ENCODE measurements around the gene ANO8. TPM values are rescaled to one million over a fixed set of nuclear protein-coding genes. Genes with fewer than 3 reads are reported as not detected.

ANO8 gene
- 2.2 to 4.0 TPM (median 3.5 TPM) in 5 replicates for total RNA-seq (2022; extraction: Qiagen RNA extraction; ENCODE audit: low read depth)

GRCh38 chr19:17334414-17335409 is at the start of gene ANO8:
TSS of gene ANO8 (minus strand) at chr19:17334855. CDS start at chr19:17334670, 185 bp downstream.

GRCh38 chr19:17376935-17377600 is 42.4 kb upstream of the ANO8 start, which contains the start of gene PLVAP:
TSS of gene PLVAP (minus strand) at chr19:17377342. CDS start at chr19:17377288, 54 bp downstream.

GRCh38 chr19:17336872-17337674 is 2.4 kb upstream of the ANO8 start, which contains the start of gene GTPBP3:
TSS of gene GTPBP3 (plus strand) at chr19:17337553. CDS start at chr19:17337612, 59 bp downstream.

GRCh38 chr19:17309198-17309964 is 25.3 kb downstream of the ANO8 start, which contains the start of gene DDA1:
TSS of gene DDA1 (plus strand) at chr19:17309563. CDS start at chr19:17309655, 92 bp downstream.

GRCh38 chr19:17305517-17306284 is 29.0 kb downstream of the ANO8 start, which contains the start of gene MRPL34:
TSS of gene MRPL34 (plus strand) at chr19:17305872. CDS start at chr19:17305893, 21 bp downstream.

GRCh38 chr19:17303167-17303939 is 31.3 kb downstream of the ANO8 start, which contains the start of gene ABHD8:
TSS of gene ABHD8 (minus strand) at chr19:17303425. CDS start at chr19:17301616, 1,809 bp downstream.

GRCh38 chr19:17281391-17282304 is 53.0 kb downstream of the ANO8 start, which contains the start of gene ANKLE1:
TSS of gene ANKLE1 (plus strand) at chr19:17281901. CDS start at chr19:17281921, 20 bp downstream.

Other genes with a start within 250 kb of the ANO8 start
- gene USE1, start 119.5 kb downstream of the ANO8 start, total RNA-seq (2022; extraction: Qiagen RNA extraction; ENCODE audit: low read depth): 14.1 to 17.1 TPM (median 16.2 TPM) in 5 replicates
- 7.8 to 12.5 TPM (median 11.7 TPM) in 5 replicates for gene OCEL1, start 108.6 kb downstream of the ANO8 start, total RNA-seq (2022; extraction: Qiagen RNA extraction; ENCODE audit: low read depth)
- 34.3 to 67.1 TPM (median 61.8 TPM) in 5 replicates for gene NR2F6, start 88.9 kb downstream of the ANO8 start, total RNA-seq (2022; extraction: Qiagen RNA extraction; ENCODE audit: low read depth)
- gene USHBP1, start 70.1 kb downstream of the ANO8 start, total RNA-seq (2022; extraction: Qiagen RNA extraction; ENCODE audit: low read depth): not detected in 5 replicates
- 59.7 to 68.1 TPM (median 61.7 TPM) in 5 replicates for gene BABAM1, start 67.4 kb downstream of the ANO8 start, total RNA-seq (2022; extraction: Qiagen RNA extraction; ENCODE audit: low read depth)
- 0.27 to 0.64 TPM (median 0.52 TPM) in 5 replicates for gene ANKLE1, start 53.0 kb downstream of the ANO8 start, total RNA-seq (2022; extraction: Qiagen RNA extraction; ENCODE audit: low read depth)
- 2.2 to 3.4 TPM (median 3.0 TPM) in 5 replicates for gene ABHD8, start 31.4 kb downstream of the ANO8 start, total RNA-seq (2022; extraction: Qiagen RNA extraction; ENCODE audit: low read depth)
- gene MRPL34, start 29.0 kb downstream of the ANO8 start, total RNA-seq (2022; extraction: Qiagen RNA extraction; ENCODE audit: low read depth): 63.3 to 93.7 TPM (median 79.5 TPM) in 5 replicates
- 52.0 to 61.8 TPM (median 60.6 TPM) in 5 replicates for gene DDA1, start 25.3 kb downstream of the ANO8 start, total RNA-seq (2022; extraction: Qiagen RNA extraction; ENCODE audit: low read depth)
- 15.2 to 22.9 TPM (median 21.2 TPM) in 5 replicates for gene GTPBP3, start 2.7 kb upstream of the ANO8 start, total RNA-seq (2022; extraction: Qiagen RNA extraction; ENCODE audit: low read depth)
- not detected in 5 replicates for gene PLVAP, start 42.5 kb upstream of the ANO8 start, total RNA-seq (2022; extraction: Qiagen RNA extraction; ENCODE audit: low read depth)
- not detected in 5 replicates for gene CCDC194, start 59.3 kb upstream of the ANO8 start, total RNA-seq (2022; extraction: Qiagen RNA extraction; ENCODE audit: low read depth)
- 0.21 to 0.39 TPM (median 0.29 TPM) in 3 of 5 replicates, not detected in the others for gene BST2, start 70.8 kb upstream of the ANO8 start, total RNA-seq (2022; extraction: Qiagen RNA extraction; ENCODE audit: low read depth)
- 30.6 to 41.6 TPM (median 40.0 TPM) in 5 replicates for gene MVB12A, start 85.2 kb upstream of the ANO8 start, total RNA-seq (2022; extraction: Qiagen RNA extraction; ENCODE audit: low read depth)
- gene TMEM221, start 113.8 kb upstream of the ANO8 start, total RNA-seq (2022; extraction: Qiagen RNA extraction; ENCODE audit: low read depth): 0.26 to 0.79 TPM (median 0.68 TPM) in 5 replicates
- gene NXNL1, start 126.1 kb upstream of the ANO8 start, total RNA-seq (2022; extraction: Qiagen RNA extraction; ENCODE audit: low read depth): not detected in 5 replicates
- gene SLC27A1, start 135.7 kb upstream of the ANO8 start, total RNA-seq (2022; extraction: Qiagen RNA extraction; ENCODE audit: low read depth): 2.0 to 3.2 TPM (median 2.6 TPM) in 5 replicates
- 52.9 to 77.0 TPM (median 74.9 TPM) in 5 replicates for gene PGLS, start 176.8 kb upstream of the ANO8 start, total RNA-seq (2022; extraction: Qiagen RNA extraction; ENCODE audit: low read depth)
- gene COLGALT1, start 220.8 kb upstream of the ANO8 start, total RNA-seq (2022; extraction: Qiagen RNA extraction; ENCODE audit: low read depth): 54.8 to 75.2 TPM (median 71.8 TPM) in 5 replicates

Measured in A549 treated with GW870086 at 1 μM for 4 hours (cell line).